Uterus (tissue), 2 donors: ENCODE data around the gene ADCY5.

Source experiments
- POLR2A ChIP-seq, 2 donors: fragments of 450-650 bp; IDR thresholded peaks; one replicate each; pipeline ENCODE4 v1.6.1; 2016; ENCODE audit warnings: antibody characterized with exemption in 2 of 2, mild to moderate bottlenecking in 1 of 2, moderate library complexity in 1 of 2
- TF ChIP-seq, protein P1 (sequence below), 4 experiments: fragments of 200-600 bp in 2 of 4; fragments of 450-650 bp in 2 of 4; sonication (generic) in 2 of 4; IDR thresholded peaks; one replicate each; pipeline ENCODE4 v1.5.1; 2016 to 2019; ENCODE audit warnings: antibody characterized with exemption in 4 of 4, mild to moderate bottlenecking in 2 of 4, moderate library complexity in 1 of 4

DNA sequence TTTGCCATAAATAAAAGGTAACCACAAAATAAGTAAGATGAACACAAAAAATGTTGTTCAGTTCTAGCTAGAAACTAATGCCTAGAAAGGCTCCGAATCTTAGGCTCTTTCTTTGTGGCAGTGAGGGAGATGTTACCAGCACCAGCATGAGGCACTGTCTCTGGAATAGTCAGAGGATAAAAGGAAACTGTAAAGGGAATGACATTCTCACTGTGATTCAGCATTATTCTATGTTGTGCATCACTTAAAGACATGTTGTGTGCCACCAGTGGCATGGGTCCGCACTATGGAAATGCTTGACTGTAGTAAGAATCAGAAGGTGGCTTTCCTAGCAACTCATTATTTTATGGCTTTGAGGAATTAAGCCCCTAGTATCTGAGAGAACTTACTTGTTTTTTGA lies 176.3 kb downstream of the ADCY5 start:
- TF ChIP-seq, protein P1, sequence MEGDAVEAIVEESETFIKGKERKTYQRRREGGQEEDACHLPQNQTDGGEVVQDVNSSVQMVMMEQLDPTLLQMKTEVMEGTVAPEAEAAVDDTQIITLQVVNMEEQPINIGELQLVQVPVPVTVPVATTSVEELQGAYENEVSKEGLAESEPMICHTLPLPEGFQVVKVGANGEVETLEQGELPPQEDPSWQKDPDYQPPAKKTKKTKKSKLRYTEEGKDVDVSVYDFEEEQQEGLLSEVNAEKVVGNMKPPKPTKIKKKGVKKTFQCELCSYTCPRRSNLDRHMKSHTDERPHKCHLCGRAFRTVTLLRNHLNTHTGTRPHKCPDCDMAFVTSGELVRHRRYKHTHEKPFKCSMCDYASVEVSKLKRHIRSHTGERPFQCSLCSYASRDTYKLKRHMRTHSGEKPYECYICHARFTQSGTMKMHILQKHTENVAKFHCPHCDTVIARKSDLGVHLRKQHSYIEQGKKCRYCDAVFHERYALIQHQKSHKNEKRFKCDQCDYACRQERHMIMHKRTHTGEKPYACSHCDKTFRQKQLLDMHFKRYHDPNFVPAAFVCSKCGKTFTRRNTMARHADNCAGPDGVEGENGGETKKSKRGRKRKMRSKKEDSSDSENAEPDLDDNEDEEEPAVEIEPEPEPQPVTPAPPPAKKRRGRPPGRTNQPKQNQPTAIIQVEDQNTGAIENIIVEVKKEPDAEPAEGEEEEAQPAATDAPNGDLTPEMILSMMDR (IDR thresholded peaks at IDR 0.05) = no peak
- TF ChIP-seq POLR2A (IDR thresholded peaks at IDR 0.05) = no peak
